Motor neuron (in vitro differentiated cells): ENCODE results near the gene ONECUT2. TPM values are rescaled to one million over a fixed set of nuclear protein-coding genes. Genes with fewer than 3 reads are reported as not detected.
"Not testable (repeated sequence)": the region's sequence is repeated elsewhere in the genome, so short reads cannot be mapped to it uniquely, and the experiment has no call there.

Source experiments
- ATAC-seq, 8 experiments: fragments of 200-7000 bp; cut with Tn5 transposase; replicated peaks in 6 of 8; 2 replicates each; pipeline ENCODE4 v1.8.0; 2021; ENCODE audit warnings: mild to moderate bottlenecking in 8 of 8, moderate library complexity in 8 of 8
- H3K27ac ChIP-seq, 2 donors: fragments of 250-450 bp; sonication (Bioruptor Pico); 2 replicates each; pipeline ENCODE4 v1.9.0; 2021; ENCODE audit warnings: antibody characterized with exemption in 2 of 2, mild to moderate bottlenecking in 2 of 2, moderate library complexity in 1 of 2
- H3K4me1 ChIP-seq, 2 donors: fragments of 250-450 bp; sonication (Bioruptor Pico); replicated peaks in 1 of 2; 2 replicates each; pipeline ENCODE4 v1.6.1; 2021; ENCODE audit warnings: antibody characterized with exemption in 2 of 2, mild to moderate bottlenecking in 2 of 2, moderate library complexity in 1 of 2
- H3K4me3 ChIP-seq, 5 donors: fragments of 250-450 bp; sonication (Bioruptor Pico); 2 replicates each; pipeline ENCODE4 v1.9.0; 2021; ENCODE audit warnings: antibody characterized with exemption in 5 of 5, mild to moderate bottlenecking in 5 of 5, moderate library complexity in 4 of 5
- WGBS, 10 experiments: fragments of 450-650 bp; shearing (Covaris generic); methylation state at CpG; one replicate each; pipeline ENCODE4 v1.0.0; 2022; 5-methylcytosine and 5-hydroxymethylcytosine counted together
- in situ Hi-C, 9 experiments: fragments of 400-800 bp; cut with MboI; loops; one replicate each; pipeline ENCODE4 v1.15.0; 2021; ENCODE audit warnings: low sequenced_read_pairs in 9 of 9, low pct_unique_long_range_greater_than_20kb in 2 of 9; ENCODE audit not compliant: unreplicated experiment in 9 of 9
- total RNA-seq, 8 experiments: library from RNA; unstranded; fragments of 300-600 nt; gene quantifications; 2 replicates each; pipeline versions ENCODE4 v1.2.3 to v1.2.4, GENCODE V29; 2022

The ONECUT2 gene
- total RNA-seq = 10 to 100 TPM in 3 of 8 experiments, 1 to 10 TPM in 2, under 1 TPM in 3; 0.20 to 27.1 (median 9.5) TPM

DNA sequence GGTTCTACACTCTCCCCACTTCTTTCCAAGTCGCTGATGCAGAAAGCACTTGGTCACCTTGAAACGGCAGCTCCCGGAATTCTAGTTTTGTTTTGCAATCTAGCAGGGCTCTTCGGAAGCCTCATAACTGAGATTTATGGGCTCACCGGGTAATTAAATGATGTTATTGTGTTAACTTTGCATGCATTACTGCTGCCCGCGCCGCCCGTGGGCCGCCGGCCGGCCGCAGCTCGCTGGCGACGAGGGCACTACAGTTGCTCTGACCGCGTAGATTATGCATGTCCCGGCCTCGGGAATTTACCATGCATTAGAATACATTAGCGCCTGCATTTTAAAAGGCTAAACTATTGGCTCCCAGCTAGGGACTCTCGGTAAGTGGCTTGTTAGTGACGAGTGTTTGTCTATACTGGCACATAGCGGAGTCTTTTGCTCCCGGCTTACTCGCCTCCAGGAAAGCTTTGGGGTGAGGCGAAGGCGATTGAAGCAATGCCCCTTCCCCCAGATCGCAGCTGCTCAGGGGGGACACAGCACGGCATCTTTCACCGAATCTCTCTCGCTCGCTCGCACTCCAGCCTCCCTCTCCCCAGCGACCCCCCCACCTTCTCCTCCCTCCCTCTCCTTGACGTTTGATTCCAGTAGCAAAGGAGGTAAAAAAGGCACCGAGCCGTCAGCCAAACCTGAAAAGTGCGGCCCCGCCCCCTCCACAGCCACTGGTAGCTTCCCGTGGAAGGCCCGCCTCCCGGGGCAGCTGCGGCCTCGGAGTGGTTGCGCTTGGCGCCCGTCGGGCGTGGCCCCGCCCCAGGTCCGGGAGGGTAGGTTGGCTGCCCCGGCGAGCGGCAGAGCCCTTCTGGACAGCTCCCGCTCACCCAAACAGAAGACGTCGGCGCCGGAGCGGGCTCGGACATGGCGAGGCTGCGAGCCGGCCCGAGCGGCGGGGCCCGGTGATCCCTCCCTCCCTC is at the start of gene ONECUT2:
TSS of gene ONECUT2 (plus strand) at position 839 of the 959 bp plus-strand sequence. CDS start 343 bp downstream, outside the sequence.
- in situ Hi-C loops = loop anchor here in 2 of 9 experiments (10.0 to 25.0 kb wide), 2 partner anchors 570 to 673 kb away; no protein-coding TSS in a partner anchor
- peak within 1 kb of the TSS; percentile 51 to 90 (median 55) for H3K4me3 ChIP-seq
- peaks cover 12 to 16% of the 10 kb centered on the region in 2 donors for H3K4me1 ChIP-seq
- H3K27ac ChIP-seq = peak within 1 kb of the TSS; percentile 31 to 37
- WGBS, 10 experiments = 0 to 10% (median 0%) methylated on average over 2 to 21 of the region's 69 CpGs; no CpG with 5 or more reads in 4 of the 10 experiments
- ATAC-seq = peak; percentile 89 to 96 (median 91)

DNA sequence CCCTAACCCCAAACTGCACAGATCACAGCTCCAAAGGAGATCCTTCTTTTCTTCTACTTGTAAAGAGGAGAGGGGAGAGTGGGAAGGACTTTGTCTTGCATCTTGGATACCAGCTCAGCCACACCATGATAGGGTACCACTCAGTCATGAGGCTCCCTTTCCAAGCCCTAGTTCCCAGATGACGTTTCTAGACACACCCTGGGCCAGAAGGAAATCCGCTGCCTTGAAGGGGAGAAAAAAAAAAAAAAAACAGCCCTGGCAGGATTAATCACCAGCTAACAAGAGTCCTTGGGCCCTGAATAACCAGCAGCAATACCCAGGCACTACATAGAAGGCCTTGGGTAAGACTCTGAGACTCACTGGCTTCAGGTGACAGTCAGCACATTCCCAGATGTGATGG is 45.9 kb upstream of the ONECUT2 start:
- in situ Hi-C loops = no loop called here

DNA sequence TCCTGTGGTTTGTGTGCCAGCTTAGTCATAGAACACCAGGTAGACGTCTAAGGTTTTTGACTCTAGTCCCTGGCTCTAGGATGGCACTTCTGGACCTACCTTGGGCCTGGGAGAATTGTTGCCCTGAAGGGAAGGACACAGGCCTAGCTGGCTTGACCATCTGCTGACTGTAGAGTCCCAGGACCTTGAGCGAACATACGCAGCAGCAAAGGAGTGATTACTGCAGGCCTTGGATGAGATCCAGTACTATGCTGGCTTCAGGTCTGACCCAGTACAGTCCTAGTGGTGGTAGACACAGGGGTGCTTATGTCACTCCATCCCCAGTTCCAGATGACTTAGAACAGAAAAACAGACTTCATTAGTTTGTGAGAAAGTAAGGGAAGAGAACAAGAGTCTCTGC is 45.1 kb upstream of the ONECUT2 start:
- H3K27ac ChIP-seq = no peak overlapping the region
- ATAC-seq = no peak
- 0 to 47% (median 33%) methylated on average over 1 to 3 of the region's 3 CpGs; no CpG with 5 or more reads in 5 of the 10 experiments for WGBS, 10 experiments
- peaks cover 0 to 5% of the 10 kb centered on the region in 2 donors for H3K4me1 ChIP-seq
- no peak overlapping the region for H3K4me3 ChIP-seq
- in situ Hi-C loops = no loop called here

More for the DNA sequence above, 45.9 kb upstream of the ONECUT2 start:
- ATAC-seq = no peak
- H3K4me3 ChIP-seq = no peak overlapping the region
- peaks cover 0 to 7% of the 10 kb centered on the region in 2 donors for H3K4me1 ChIP-seq
- 0 to 93% (median 66%) methylated on average over 1 to 2 of the region's 2 CpGs; no CpG with 5 or more reads in 6 of the 10 experiments for WGBS, 10 experiments
- no peak overlapping the region for H3K27ac ChIP-seq

DNA sequence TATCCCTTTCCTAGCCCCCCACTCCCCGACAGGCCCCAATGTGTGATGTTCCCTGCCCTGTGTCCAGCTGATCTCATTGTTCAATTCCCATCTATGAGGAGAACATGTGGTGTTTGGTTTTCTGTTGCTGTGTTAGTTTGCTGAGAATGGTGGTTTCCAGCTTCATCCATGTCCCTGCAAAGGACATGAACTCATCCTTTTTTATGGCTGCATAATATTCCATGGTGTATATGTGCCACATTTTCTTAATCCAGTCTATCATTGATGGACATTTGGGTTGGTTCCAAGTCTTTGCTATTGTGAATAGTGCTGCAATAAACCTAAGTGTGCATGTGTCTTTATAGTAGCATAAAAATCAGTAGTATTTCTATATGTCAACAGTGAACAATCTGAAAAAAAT is 40.4 kb upstream of the ONECUT2 start:
- H3K4me1 ChIP-seq, H3K27ac ChIP-seq, H3K4me3 ChIP-seq, in situ Hi-C loops, ATAC-seq: not testable (repeated sequence)
- 40 to 80% (median 67%) methylated on average over 1 of the region's 1 CpG; no CpG with 5 or more reads in 7 of the 10 experiments for WGBS, 10 experiments

DNA sequence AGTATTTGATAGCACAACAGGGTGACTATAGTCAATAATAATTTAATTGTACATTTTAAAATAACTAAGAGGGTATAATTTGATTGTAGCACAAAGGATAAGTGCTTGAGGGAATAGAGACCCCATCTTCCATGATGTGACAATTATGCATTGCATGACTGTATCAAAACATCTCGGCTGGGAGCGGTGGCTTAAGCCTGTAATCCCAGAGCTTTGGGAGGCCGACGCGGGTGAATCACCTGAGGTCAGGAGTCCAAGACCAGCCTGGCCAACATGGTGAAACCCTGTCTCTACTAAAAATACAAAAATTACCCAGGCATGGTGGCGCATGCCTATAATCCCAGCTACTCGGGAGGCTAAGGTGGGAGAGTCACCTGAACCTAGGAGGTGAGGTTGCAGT is 38.3 kb upstream of the ONECUT2 start:
- H3K4me1 ChIP-seq, H3K4me3 ChIP-seq, ATAC-seq, H3K27ac ChIP-seq, in situ Hi-C loops: not testable (repeated sequence)
- WGBS, 10 experiments = 73 to 100% (median 96%) methylated on average over 2 to 7 of the region's 7 CpGs; no CpG with 5 or more reads in 1 of the 10 experiments

DNA sequence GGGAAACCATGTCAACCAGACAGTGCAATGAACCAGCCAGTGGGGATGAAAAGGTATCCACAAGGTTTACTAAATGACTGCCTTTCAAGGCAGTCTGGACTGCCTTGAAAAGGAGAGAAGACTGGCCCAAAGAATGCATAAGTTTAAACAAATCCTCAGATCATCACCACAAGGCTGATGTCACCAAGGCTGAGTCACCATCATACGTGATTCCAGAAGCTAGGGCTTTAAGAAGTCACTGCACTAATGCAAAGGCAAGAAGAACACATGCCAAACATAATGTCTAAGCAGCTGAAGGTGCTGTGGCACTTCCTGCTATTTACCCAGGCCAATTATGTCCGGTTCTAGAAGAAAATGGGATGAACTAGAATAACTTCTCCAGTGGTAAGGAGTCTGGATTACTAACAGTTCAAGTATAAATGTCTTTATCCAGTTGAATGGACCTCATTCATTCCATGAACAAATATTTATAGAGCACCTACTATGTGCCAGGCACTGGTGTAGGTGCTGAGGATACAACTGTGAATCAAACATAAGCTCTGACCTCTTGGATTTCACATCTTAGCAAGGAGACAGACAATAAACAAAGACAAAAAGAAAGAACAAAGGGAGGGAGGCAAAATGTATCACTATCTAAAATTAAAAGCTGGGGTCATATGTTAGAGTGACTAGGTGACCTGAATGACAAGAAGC is 37.6 kb upstream of the ONECUT2 start:
- no peak overlapping the region for H3K27ac ChIP-seq
- in situ Hi-C loops = no loop called here
- H3K4me1 ChIP-seq = no peaks in the 10 kb centered on the region
- peak in 7 of 8 experiments; percentile 27 to 96 (median 88) for ATAC-seq
- H3K4me3 ChIP-seq = no peak overlapping the region
- WGBS, 10 experiments = 0 to 100% (median 62%) methylated on average over 1 to 2 of the region's 2 CpGs; no CpG with 5 or more reads in 3 of the 10 experiments

DNA sequence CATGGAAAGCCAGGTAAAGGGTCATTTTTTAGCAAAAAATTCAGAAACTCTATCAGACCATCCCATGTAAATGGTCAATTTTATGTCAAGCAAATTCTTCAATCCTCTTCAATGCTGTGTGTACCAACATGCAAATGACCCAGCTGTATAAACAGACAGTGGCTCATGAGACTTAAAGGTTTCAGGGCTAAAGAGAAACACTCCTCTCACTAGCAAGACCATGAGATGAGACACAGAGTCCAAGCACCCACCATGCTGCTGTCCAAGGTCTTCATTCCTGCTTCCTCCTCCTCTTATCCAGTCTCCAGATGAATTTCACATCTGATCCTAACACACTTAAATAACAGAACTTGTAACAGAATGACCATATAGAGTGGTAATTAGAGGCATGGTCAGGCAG is 30.8 kb upstream of the ONECUT2 start:
- ATAC-seq = peak in 2 of 8 experiments; percentile 47 to 48
- H3K4me3 ChIP-seq = no peak overlapping the region
- H3K4me1 ChIP-seq = no peaks in the 10 kb centered on the region
- in situ Hi-C loops = no loop called here
- H3K27ac ChIP-seq = no peak overlapping the region

DNA sequence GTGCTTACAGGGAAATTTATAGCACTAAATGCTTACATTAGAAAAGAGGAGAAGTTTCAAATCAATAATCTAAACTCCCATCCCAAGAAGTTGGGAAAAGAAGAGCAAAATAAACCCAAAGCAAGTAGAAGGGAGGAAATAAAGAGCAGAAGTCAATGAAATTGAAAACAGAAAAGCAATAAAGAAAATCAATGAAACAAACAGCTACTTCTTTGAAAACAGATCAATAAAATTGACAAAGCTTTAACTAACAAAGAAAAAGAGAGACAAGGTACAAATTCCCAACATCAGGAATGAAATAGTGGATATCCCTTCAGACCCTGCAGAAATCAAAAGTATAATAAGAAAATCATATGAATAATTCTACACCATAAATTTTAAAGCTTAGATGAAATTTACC is 25.5 kb upstream of the ONECUT2 start:
- no peak for ATAC-seq
- H3K4me3 ChIP-seq = no peak overlapping the region
- in situ Hi-C loops = no loop called here
- no peaks in the 10 kb centered on the region for H3K4me1 ChIP-seq
- H3K27ac ChIP-seq = no peak overlapping the region

DNA sequence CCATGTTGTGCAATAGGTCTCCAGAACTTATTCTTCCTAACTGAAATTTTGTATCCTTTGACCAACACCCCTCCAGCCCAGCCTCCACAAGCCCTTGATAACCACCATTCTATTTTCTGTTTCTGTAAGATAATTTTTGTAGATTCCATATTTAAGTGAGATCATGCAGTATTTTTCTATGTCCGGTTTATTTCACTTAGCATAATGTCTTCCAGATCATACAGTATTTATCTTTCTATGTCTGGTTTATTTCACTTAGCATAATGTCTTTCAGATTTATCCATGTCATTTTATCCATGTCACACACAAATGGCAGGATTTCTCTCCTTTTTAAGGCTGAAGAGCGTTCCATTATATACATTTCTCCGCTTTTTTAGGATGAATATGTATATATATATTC is 24.4 kb upstream of the ONECUT2 start:
- in situ Hi-C loops = no loop called here
- Histone ChIP-seq H3K27ac (no peak overlapping the region), H3K4me3 (no peak overlapping the region), H3K4me1 (no peaks in the 10 kb centered on the region)
- ATAC-seq = no peak
- WGBS, 10 experiments = 0 to 67% (median 42%) methylated on average over 1 to 3 of the region's 3 CpGs; no CpG with 5 or more reads in 1 of the 10 experiments

DNA sequence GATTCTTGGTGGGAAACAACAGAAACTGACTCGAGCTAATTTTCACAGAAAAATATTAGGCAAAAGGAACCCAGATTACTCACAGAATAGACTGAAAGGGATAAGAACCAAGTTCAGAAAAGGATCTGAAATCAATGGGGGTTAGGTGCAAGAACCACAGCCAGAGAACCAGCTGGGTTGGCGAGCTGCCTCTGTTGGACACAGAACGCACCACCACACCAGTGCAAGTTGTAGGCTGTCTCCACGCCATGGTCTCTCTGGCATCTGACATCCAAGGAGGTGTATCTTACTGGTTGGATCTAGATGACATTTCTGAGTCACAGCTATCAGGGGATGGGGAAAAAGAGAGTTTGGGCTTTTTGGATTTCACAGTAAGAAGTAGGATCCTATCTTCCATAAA is 18.6 kb upstream of the ONECUT2 start:
- 0 to 100% (median 68%) methylated on average over 1 to 4 of the region's 4 CpGs for WGBS, 10 experiments
- Histone ChIP-seq H3K27ac (no peak overlapping the region), H3K4me3 (no peak overlapping the region), H3K4me1 (no peaks in the 10 kb centered on the region)
- in situ Hi-C loops = no loop called here
- ATAC-seq = no peak

DNA sequence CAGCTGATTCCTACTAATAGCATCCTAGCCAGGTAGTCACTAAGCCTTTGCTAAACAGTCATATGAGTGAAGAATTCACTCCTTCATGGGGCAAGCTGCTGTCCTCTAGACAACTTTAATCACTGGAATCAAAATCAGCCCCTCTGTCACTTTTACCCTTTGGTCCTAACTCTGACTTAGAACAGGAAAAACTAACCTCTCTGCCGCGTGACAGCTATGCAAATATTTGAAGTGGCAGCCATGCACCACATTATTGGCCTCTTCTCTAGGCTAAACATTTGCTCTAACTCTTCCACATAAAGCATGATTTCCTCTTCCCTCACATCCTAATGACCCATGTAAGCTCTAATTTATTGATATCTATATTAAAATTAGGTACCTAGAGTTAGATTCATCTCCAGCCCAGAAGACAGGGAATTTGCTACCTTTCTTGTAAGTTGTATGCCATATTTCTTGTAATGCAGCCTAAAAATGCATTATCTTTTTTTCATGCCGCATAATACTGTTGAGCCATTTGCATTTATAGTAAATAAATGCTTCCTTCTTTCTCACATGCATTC is 12.8 kb upstream of the ONECUT2 start:
- no peak for ATAC-seq
- 21 to 89% (median 58%) methylated on average over 1 to 3 of the region's 3 CpGs; no CpG with 5 or more reads in 2 of the 10 experiments for WGBS, 10 experiments
- no peaks in the 10 kb centered on the region for H3K4me1 ChIP-seq
- in situ Hi-C loops = no loop called here
- no peak overlapping the region for H3K4me3 ChIP-seq
- no peak overlapping the region for H3K27ac ChIP-seq

DNA sequence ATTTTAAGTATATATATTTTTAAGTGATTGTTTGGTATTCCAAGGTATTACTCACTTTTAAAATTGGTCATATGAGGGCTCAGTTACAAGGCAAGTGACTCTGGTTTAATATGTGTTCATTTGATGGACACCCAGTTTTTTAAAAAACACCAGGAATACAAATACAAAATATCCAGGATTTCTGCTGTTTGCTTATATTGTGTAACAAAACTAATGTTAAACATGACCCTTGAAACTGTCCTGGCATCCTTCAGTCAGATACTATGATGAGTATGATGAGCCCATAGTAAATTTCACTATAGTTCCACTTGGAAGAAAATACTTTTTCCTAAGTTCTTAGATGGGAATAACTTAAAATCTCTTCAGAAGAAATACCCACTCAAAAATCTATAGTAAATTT is 11.4 kb upstream of the ONECUT2 start:
- no peak for ATAC-seq
- no peak overlapping the region for H3K27ac ChIP-seq
- no peak overlapping the region for H3K4me3 ChIP-seq
- in situ Hi-C loops = no loop called here
- peaks cover 0 to 12% of the 10 kb centered on the region in 2 donors for H3K4me1 ChIP-seq

DNA sequence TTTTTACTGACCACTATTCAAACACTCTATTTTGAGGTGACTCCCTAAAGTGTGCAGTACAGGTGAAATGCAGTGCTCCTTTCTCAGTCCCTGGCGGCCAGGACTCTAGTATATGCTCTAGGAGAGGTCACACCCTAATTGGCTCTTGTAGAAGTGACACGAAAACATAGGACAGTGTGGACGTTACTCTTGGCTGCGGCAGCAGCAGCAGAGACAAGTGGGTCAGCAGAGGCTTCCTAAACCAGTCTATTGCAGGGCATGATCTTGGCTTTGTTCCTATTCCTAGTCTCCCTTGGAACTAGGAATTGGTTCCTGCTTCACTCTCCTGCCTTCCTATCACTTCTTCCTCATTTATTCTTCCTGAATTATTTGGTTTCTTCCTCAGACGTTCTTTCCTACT is 10.1 kb upstream of the ONECUT2 start:
- 8 to 100% (median 63%) methylated on average over 1 to 5 of the region's 5 CpGs; no CpG with 5 or more reads in 1 of the 10 experiments for WGBS, 10 experiments
- ATAC-seq = no peak
- Histone ChIP-seq H3K27ac (no peak overlapping the region), H3K4me1 (peaks cover 6 to 19% of the 10 kb centered on the region in 2 donors), H3K4me3 (no peak overlapping the region)
- in situ Hi-C loops = loop anchor here in 2 of 9 experiments (25.0 kb wide), 1 partner anchor 663 kb away; no protein-coding TSS in a partner anchor
